Measurements from ENCODE around the gene CLDN7.

DNA sequence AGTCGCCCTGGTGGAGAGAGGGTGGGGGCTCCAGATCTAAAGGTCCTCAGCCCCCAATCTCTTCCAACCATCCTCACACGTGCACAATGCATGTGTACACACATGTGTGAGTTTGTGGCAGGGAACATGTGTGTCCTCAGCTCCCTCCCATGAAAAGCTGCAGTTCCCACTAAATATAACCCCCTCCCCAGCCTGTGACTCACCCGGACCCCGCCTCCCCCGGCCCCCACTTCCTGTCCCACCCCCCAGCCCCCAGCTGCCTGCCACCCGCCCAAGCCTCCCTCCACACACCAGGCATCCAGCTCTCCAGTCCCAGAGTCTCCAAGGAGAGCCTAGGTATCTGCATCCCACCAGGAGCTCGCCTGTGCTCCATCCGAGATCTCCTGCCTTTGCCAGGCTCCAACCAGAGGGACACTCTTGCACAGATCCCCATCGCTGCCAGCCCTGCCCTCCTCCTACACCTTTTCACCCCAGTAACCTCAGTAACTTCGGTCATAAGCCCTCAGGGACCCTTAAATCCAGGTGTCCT is 46.6 kb downstream of the CLDN7 start:
- TF ChIP-seq, protein P1, sequence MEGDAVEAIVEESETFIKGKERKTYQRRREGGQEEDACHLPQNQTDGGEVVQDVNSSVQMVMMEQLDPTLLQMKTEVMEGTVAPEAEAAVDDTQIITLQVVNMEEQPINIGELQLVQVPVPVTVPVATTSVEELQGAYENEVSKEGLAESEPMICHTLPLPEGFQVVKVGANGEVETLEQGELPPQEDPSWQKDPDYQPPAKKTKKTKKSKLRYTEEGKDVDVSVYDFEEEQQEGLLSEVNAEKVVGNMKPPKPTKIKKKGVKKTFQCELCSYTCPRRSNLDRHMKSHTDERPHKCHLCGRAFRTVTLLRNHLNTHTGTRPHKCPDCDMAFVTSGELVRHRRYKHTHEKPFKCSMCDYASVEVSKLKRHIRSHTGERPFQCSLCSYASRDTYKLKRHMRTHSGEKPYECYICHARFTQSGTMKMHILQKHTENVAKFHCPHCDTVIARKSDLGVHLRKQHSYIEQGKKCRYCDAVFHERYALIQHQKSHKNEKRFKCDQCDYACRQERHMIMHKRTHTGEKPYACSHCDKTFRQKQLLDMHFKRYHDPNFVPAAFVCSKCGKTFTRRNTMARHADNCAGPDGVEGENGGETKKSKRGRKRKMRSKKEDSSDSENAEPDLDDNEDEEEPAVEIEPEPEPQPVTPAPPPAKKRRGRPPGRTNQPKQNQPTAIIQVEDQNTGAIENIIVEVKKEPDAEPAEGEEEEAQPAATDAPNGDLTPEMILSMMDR (IDR thresholded peaks at IDR 0.05): no peak
- no peak for TF ChIP-seq POLR2A (IDR thresholded peaks at IDR 0.05)

All from thyroid gland (tissue), 4 donors.